ENCODE measurements around the gene FHL2. TPM values are rescaled to one million over a fixed set of nuclear protein-coding genes. Genes with fewer than 3 reads are reported as not detected.

Gene FHL2
- total and polyA plus RNA-seq, 2 of the 13 experiments (the other 11 are each of a cell fraction or from before 2014, with no cell fraction given): 1.9 to 74.8 TPM

DNA sequence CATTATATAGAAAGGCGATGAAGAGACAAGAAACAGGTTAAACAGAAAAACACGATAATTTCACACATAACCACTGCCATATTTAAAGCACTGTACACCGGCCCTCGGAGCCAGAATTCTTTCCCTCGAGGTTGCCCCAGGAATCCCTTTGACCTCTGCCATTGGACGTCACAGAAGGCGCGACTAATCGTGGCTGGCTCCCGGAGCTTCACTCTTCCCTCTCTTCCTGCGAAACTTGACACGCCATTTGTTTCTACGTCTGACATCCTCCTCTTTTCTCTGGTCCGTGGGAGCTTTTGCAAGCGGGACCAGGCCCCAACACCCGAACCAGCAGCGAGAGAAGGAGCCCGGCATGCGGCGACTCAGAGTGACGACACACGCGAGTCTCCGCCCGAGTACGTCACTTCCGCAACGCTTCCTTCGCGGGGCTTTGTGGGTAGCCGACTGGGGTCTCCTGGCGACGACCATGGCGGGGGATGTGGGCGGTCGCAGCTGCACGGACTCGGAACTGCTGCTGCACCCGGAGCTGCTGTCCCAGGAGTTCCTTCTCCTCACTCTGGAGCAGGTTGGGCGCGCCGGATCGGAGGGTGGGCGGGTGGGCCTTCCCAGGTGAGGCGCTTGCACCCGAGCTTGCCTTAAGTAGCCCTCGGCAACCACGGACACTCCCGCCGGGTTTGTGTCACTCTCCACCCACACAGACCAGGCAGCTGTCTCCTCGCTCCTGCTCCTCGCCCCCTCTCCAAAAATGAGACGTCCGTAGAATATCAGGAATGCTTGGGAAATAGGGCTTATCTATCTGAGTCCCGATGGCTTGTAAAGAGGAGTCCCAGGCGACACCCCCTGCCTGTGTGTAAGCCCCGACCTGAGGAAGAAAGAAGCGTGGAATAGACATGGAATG, 61.5 kb downstream of the FHL2 start, which contains the start of gene C2orf49 (continued):
- TF ChIP-seq, protein P1, sequence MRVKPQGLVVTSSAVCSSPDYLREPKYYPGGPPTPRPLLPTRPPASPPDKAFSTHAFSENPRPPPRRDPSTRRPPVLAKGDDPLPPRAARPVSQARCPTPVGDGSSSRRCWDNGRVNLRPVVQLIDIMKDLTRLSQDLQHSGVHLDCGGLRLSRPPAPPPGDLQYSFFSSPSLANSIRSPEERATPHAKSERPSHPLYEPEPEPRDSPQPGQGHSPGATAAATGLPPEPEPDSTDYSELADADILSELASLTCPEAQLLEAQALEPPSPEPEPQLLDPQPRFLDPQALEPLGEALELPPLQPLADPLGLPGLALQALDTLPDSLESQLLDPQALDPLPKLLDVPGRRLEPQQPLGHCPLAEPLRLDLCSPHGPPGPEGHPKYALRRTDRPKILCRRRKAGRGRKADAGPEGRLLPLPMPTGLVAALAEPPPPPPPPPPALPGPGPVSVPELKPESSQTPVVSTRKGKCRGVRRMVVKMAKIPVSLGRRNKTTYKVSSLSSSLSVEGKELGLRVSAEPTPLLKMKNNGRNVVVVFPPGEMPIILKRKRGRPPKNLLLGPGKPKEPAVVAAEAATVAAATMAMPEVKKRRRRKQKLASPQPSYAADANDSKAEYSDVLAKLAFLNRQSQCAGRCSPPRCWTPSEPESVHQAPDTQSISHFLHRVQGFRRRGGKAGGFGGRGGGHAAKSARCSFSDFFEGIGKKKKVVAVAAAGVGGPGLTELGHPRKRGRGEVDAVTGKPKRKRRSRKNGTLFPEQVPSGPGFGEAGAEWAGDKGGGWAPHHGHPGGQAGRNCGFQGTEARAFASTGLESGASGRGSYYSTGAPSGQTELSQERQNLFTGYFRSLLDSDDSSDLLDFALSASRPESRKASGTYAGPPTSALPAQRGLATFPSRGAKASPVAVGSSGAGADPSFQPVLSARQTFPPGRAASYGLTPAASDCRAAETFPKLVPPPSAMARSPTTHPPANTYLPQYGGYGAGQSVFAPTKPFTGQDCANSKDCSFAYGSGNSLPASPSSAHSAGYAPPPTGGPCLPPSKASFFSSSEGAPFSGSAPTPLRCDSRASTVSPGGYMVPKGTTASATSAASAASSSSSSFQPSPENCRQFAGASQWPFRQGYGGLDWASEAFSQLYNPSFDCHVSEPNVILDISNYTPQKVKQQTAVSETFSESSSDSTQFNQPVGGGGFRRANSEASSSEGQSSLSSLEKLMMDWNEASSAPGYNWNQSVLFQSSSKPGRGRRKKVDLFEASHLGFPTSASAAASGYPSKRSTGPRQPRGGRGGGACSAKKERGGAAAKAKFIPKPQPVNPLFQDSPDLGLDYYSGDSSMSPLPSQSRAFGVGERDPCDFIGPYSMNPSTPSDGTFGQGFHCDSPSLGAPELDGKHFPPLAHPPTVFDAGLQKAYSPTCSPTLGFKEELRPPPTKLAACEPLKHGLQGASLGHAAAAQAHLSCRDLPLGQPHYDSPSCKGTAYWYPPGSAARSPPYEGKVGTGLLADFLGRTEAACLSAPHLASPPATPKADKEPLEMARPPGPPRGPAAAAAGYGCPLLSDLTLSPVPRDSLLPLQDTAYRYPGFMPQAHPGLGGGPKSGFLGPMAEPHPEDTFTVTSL (CRISPR knock-in tag; IDR thresholded peaks at IDR 0.05; ENCODE audit: borderline replicate concordance): no peak
- TF ChIP-seq, protein P2, sequence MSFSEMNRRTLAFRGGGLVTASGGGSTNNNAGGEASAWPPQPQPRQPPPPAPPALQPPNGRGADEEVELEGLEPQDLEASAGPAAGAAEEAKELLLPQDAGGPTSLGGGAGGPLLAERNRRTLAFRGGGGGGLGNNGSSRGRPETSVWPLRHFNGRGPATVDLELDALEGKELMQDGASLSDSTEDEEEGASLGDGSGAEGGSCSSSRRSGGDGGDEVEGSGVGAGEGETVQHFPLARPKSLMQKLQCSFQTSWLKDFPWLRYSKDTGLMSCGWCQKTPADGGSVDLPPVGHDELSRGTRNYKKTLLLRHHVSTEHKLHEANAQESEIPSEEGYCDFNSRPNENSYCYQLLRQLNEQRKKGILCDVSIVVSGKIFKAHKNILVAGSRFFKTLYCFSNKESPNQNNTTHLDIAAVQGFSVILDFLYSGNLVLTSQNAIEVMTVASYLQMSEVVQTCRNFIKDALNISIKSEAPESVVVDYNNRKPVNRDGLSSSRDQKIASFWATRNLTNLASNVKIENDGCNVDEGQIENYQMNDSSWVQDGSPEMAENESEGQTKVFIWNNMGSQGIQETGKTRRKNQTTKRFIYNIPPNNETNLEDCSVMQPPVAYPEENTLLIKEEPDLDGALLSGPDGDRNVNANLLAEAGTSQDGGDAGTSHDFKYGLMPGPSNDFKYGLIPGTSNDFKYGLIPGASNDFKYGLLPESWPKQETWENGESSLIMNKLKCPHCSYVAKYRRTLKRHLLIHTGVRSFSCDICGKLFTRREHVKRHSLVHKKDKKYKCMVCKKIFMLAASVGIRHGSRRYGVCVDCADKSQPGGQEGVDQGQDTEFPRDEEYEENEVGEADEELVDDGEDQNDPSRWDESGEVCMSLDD (CRISPR knock-in tag; IDR thresholded peaks at IDR 0.05; ENCODE audit: borderline replicate concordance): no peak
- TF ChIP-seq, protein P3, sequence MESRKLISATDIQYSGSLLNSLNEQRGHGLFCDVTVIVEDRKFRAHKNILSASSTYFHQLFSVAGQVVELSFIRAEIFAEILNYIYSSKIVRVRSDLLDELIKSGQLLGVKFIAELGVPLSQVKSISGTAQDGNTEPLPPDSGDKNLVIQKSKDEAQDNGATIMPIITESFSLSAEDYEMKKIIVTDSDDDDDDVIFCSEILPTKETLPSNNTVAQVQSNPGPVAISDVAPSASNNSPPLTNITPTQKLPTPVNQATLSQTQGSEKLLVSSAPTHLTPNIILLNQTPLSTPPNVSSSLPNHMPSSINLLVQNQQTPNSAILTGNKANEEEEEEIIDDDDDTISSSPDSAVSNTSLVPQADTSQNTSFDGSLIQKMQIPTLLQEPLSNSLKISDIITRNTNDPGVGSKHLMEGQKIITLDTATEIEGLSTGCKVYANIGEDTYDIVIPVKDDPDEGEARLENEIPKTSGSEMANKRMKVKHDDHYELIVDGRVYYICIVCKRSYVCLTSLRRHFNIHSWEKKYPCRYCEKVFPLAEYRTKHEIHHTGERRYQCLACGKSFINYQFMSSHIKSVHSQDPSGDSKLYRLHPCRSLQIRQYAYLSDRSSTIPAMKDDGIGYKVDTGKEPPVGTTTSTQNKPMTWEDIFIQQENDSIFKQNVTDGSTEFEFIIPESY (CRISPR knock-in tag; IDR thresholded peaks at IDR 0.05): no peak
- TF ChIP-seq ZNF34 (CRISPR knock-in tag; IDR thresholded peaks at IDR 0.05; ENCODE audit: borderline replicate concordance): peak; percentile 87; the same call in 1 of the 2 replicates
- TF ChIP-seq ZFX (CRISPR knock-in tag; IDR thresholded peaks at IDR 0.05; ENCODE audit: low read depth): peak; percentile 89
- TF ChIP-seq, protein P4, sequence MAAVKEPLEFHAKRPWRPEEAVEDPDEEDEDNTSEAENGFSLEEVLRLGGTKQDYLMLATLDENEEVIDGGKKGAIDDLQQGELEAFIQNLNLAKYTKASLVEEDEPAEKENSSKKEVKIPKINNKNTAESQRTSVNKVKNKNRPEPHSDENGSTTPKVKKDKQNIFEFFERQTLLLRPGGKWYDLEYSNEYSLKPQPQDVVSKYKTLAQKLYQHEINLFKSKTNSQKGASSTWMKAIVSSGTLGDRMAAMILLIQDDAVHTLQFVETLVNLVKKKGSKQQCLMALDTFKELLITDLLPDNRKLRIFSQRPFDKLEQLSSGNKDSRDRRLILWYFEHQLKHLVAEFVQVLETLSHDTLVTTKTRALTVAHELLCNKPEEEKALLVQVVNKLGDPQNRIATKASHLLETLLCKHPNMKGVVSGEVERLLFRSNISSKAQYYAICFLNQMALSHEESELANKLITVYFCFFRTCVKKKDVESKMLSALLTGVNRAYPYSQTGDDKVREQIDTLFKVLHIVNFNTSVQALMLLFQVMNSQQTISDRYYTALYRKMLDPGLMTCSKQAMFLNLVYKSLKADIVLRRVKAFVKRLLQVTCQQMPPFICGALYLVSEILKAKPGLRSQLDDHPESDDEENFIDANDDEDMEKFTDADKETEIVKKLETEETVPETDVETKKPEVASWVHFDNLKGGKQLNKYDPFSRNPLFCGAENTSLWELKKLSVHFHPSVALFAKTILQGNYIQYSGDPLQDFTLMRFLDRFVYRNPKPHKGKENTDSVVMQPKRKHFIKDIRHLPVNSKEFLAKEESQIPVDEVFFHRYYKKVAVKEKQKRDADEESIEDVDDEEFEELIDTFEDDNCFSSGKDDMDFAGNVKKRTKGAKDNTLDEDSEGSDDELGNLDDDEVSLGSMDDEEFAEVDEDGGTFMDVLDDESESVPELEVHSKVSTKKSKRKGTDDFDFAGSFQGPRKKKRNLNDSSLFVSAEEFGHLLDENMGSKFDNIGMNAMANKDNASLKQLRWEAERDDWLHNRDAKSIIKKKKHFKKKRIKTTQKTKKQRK (IDR thresholded peaks at IDR 0.05; ENCODE audit: low read length): no peak
- TF ChIP-seq ZFP36L2 (CRISPR knock-in tag; IDR thresholded peaks at IDR 0.05): no peak
- no peak for TF ChIP-seq ZIK1 (CRISPR knock-in tag; IDR thresholded peaks at IDR 0.05; ENCODE audit: borderline replicate concordance, low read depth)
- TF ChIP-seq, protein P5, sequence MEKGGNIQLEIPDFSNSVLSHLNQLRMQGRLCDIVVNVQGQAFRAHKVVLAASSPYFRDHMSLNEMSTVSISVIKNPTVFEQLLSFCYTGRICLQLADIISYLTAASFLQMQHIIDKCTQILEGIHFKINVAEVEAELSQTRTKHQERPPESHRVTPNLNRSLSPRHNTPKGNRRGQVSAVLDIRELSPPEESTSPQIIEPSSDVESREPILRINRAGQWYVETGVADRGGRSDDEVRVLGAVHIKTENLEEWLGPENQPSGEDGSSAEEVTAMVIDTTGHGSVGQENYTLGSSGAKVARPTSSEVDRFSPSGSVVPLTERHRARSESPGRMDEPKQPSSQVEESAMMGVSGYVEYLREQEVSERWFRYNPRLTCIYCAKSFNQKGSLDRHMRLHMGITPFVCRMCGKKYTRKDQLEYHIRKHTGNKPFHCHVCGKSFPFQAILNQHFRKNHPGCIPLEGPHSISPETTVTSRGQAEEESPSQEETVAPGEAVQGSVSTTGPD (CRISPR knock-in tag; IDR thresholded peaks at IDR 0.05): no peak
- TF ChIP-seq TRIM24 (CRISPR knock-in tag; IDR thresholded peaks at IDR 0.05): no peak
- TF ChIP-seq YEATS2 (CRISPR knock-in tag; IDR thresholded peaks at IDR 0.05; ENCODE audit: borderline replicate concordance): peak; percentile 93; the same call in 1 of the 2 replicates

Measured in HepG2 (cell line).